Stimulated activated CD8-positive, alpha-beta memory T cell treated with anti-CD3 and anti-CD28 coated beads, Interleukin-7, amount 100 ng/mL, for 1 hour (primary cell): ENCODE measurements around the gene LRFN4.

ENCODE experiments used
- DNase-seq, 2 donors: peaks; one replicate each; pipeline ENCODE4 v3.0.0-alpha.2; 2020; ENCODE audit warnings: low read depth in 2 of 2

The LRFN4 gene

GRCh38 chr11:66870616-66871520 is 14.0 kb downstream of the LRFN4 start:
- DNase-seq: no peak

- no peak for DNase-seq
Observed at GRCh38 chr11:66871521-66871901, 14.6 kb downstream of the LRFN4 start.

GRCh38 chr11:66874232-66874631 is 17.4 kb downstream of the LRFN4 start:
- DNase-seq: no peak

GRCh38 chr11:66875378-66875777 is 18.5 kb downstream of the LRFN4 start:
- DNase-seq: no peak

- no peak for DNase-seq
Observed at GRCh38 chr11:66877588-66878385, 20.9 kb downstream of the LRFN4 start.

GRCh38 chr11:66878474-66878873 is 21.6 kb downstream of the LRFN4 start:
- no peak for DNase-seq

- no peak for DNase-seq
Observed at GRCh38 chr11:66879000-66879399, 22.1 kb downstream of the LRFN4 start.

GRCh38 chr11:66879583-66879982 is 22.7 kb downstream of the LRFN4 start:
- DNase-seq: no peak

GRCh38 chr11:66879999-66880398 is 23.1 kb downstream of the LRFN4 start:
- DNase-seq: no peak

- DNase-seq: no peak
Observed at GRCh38 chr11:66880496-66881450, 23.9 kb downstream of the LRFN4 start.

GRCh38 chr11:66881451-66881835 is 24.6 kb downstream of the LRFN4 start:
- no peak for DNase-seq

GRCh38 chr11:66881927-66882452 is 25.1 kb downstream of the LRFN4 start:
- no peak for DNase-seq

GRCh38 chr11:66882561-66883015 is 25.7 kb downstream of the LRFN4 start:
- DNase-seq: no peak

GRCh38 chr11:66883016-66883965 is 26.4 kb downstream of the LRFN4 start:
- peak in 1 of 2 donors; percentile 55 for DNase-seq

GRCh38 chr11:66884443-66884842 is 27.6 kb downstream of the LRFN4 start:
- no peak for DNase-seq

- no peak for DNase-seq
Observed at GRCh38 chr11:66885469-66885868, 28.6 kb downstream of the LRFN4 start.

- DNase-seq: no peak
Observed at GRCh38 chr11:66885950-66886440, 29.1 kb downstream of the LRFN4 start.

- no peak for DNase-seq
Observed at GRCh38 chr11:66886671-66887221, 29.9 kb downstream of the LRFN4 start.

GRCh38 chr11:66887526-66887925 is 30.7 kb downstream of the LRFN4 start:
- no peak for DNase-seq

GRCh38 chr11:66888282-66888681 is 31.4 kb downstream of the LRFN4 start:
- DNase-seq: no peak
